Thymus (tissue), 11 donors: Measurements from ENCODE around the gene ZMIZ1. TPM values are rescaled to one million over a fixed set of nuclear protein-coding genes. Genes with fewer than 3 reads are reported as not detected.

Source experiments
- DNase-seq, 9 donors: peaks; one replicate each; pipeline ENCODE4 v3.0.0-alpha.2; 2013; ENCODE audit warnings: low spot score in 9 of 9, low read depth in 6 of 9, missing footprints in 1 of 9
- H3K27ac ChIP-seq, 2 donors: one replicate each; pipeline ENCODE4 v1.5.1; 2013; ENCODE audit warnings: control low read depth in 1 of 2, low read depth in 1 of 2, low read length in 1 of 2, mild to moderate bottlenecking in 1 of 2, moderate library complexity in 1 of 2
- H3K27me3 ChIP-seq, 2 donors: one replicate each; pipeline ENCODE4 v1.5.1; 2013; ENCODE audit warnings: low read length in 1 of 2; ENCODE audit not compliant: control insufficient read depth in 2 of 2, insufficient read depth in 1 of 2
- H3K36me3 ChIP-seq, 2 donors: one replicate each; pipeline ENCODE4 v1.5.1; 2013; ENCODE audit warnings: low read length in 1 of 2, mild to moderate bottlenecking in 1 of 2, moderate library complexity in 1 of 2; ENCODE audit not compliant: control insufficient read depth in 2 of 2, insufficient read depth in 2 of 2
- H3K4me1 ChIP-seq, 2 donors: one replicate each; pipeline ENCODE4 v1.5.1; 2013; ENCODE audit warnings: low read length in 2 of 2; ENCODE audit not compliant: control insufficient read depth in 2 of 2, insufficient read depth in 2 of 2
- H3K4me3 ChIP-seq, 2 donors: one replicate each; pipeline ENCODE4 v1.5.1; 2013; ENCODE audit warnings: low read length in 2 of 2, control low read depth in 1 of 2, mild to moderate bottlenecking in 1 of 2
- H3K9me3 ChIP-seq, 2 donors: one replicate each; pipeline ENCODE4 v1.5.1; 2013; ENCODE audit warnings: low read length in 1 of 2, mild to moderate bottlenecking in 1 of 2; ENCODE audit not compliant: control insufficient read depth in 2 of 2, insufficient read depth in 1 of 2
- WGBS: extraction: QIAGEN DNeasy Blood & Tissue Kit; methylation state at CpG from one replicate; pipeline ENCODE4 v1.1.7; 2013; 5-methylcytosine and 5-hydroxymethylcytosine counted together
- polyA plus RNA-seq: library from polyadenylated mRNA; stranded (reverse); fragments of 200-250 nt; gene quantifications from one replicate; pipeline ENCODE4 v1.2.3, GENCODE V29; 2013
- total RNA-seq: library from RNA; stranded (reverse); fragments of 120-200 nt; gene quantifications from one replicate; pipeline ENCODE4 v1.2.4, GENCODE V29; 2013
- donor health status: healthy.

Gene ZMIZ1
- total and polyA plus RNA-seq, 2 donors = 7.4 to 14.2 TPM

DNA sequence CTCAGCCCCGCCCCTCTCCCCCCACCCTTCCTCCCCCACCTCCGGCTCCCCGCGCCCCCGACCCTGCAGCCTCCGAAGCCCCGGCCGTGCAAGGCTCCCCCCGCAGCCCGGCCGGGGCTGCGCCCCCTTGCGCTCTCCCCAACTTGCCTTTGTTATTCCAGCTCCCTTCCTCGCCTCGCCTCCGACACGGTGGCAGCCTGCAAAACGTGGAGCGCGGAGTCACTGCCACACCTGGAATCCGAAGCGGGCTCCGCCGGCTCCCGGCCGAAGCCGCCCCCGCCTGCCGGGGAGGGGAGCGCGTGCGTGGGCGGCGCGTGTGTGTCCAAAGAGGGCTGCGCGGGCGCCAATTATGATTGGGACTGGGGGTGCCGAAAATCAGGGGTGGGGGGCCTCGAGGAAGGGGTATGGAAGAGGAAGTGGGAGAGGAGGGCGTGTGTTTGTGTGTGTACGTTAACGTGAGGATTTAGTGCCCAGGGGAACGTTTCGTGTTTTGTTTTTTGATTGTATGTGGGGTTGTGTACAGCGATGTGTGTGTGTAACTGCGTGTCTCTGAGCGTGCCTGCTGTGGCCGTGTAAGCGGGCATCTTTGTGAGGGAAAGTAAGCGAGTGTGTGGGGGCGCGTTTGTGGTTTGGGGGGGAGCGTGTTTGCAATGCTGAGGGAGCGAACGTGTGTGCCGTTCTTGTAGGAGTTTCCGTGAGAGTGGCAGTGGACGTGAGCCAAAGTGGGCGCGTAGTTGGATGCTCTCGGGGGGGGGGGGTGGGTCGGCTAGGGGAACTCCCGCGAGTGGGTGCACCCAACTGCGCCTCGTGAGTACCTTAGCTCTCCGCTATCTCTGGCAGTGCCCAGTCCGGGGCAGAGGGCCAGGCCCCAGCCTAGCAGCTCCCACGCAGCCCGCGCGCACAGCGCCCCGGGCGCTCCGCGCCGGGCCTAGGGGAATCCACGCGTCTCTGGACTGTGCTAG lies 1.2 kb upstream of the ZMIZ1 start:
- H3K4me3 ChIP-seq = peak overlapping the region; percentile 55 to 93
- no peaks in the 10 kb centered on the region for H3K9me3 ChIP-seq
- peaks cover 18 to 59% of the 10 kb centered on the region in 2 donors for H3K4me1 ChIP-seq
- under 1% methylated on average over 81 of the region's 81 CpGs for WGBS
- peaks cover 0 to 3% of the 10 kb centered on the region in 2 donors for H3K27me3 ChIP-seq
- DNase-seq = peak; percentile 83 to 95 (median 89)
- no peaks in the 10 kb centered on the region for H3K36me3 ChIP-seq
- H3K27ac ChIP-seq = peak overlapping the region; percentile 55 to 80

DNA sequence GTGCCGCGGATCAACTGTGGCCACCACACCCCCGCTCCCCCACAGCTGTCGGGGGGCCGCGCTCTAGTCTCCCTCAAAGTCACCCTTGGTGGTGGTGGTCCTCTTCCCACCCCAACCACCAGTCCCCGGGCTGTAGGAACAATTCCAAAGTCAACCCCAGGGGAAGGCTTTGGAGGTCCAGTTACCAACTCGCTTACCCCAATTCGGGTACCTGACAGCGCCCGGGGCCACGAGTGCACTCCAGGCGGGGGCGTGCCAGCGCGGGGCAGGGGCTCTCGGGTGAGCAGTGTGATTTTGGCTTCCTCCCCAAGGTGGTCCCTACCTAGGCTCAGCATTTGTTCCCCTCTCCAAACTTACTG lies 584 bp upstream of the ZMIZ1 start:
- Histone ChIP-seq H3K27ac (peak overlapping the region; percentile 11 to 83), H3K4me1 (peaks cover 14 to 59% of the 10 kb centered on the region in 2 donors), H3K4me3 (peak overlapping the region; percentile 55 to 93), H3K36me3 (no peaks in the 10 kb centered on the region), H3K27me3 (peaks cover 0 to 3% of the 10 kb centered on the region in 2 donors), H3K9me3 (no peaks in the 10 kb centered on the region)
- no peak for DNase-seq
- WGBS = 2% methylated on average over 17 of the region's 17 CpGs

DNA sequence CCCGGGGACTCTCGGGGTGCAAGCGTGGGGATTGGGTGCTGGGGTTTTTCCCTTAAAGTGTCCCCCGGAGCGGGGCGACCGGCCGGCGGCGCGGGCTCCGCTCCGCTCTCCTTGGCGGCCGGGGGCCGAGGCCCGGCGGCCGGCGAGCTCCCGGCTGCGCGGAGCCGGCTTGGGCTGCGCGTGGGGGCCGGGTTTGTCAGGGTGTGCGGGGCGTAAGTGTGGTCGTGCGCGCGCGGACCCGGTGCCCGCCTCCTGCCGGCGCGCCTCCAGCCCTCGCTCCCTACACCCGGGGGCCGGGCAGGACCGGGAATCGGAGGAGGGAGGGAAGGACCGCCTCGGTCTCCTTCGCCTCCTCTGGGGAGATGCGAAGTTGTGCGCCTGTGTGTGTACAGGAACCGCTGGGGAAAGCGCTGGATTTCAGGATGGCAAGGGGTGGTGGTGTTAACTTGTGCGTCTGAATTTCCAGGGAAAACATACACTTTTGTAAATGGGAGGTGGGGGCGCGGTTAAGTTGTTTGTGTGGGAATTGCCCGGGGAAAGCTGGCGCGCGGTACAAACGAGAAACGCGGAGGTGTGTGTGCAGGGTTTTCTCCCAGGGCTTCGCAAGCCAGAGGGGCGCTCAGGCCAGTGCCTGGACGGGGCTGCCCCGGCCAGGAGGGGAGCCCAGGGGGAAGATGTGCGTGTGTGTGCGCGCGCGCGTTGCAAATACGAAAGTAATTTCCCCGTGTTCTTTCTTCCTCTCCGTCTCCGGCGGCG lies 737 bp downstream of the ZMIZ1 start:
- no peaks in the 10 kb centered on the region for H3K36me3 ChIP-seq
- H3K9me3 ChIP-seq = no peaks in the 10 kb centered on the region
- peaks cover 14 to 59% of the 10 kb centered on the region in 2 donors for H3K4me1 ChIP-seq
- H3K4me3 ChIP-seq = peak overlapping the region; percentile 93 to 96
- H3K27me3 ChIP-seq = peaks cover 0 to 3% of the 10 kb centered on the region in 2 donors
- peak in 2 of 9 donors; percentile 44 to 68 for DNase-seq
- WGBS = under 1% methylated on average over 77 of the region's 77 CpGs
- peak overlapping the region; percentile 76 to 89 for H3K27ac ChIP-seq

DNA sequence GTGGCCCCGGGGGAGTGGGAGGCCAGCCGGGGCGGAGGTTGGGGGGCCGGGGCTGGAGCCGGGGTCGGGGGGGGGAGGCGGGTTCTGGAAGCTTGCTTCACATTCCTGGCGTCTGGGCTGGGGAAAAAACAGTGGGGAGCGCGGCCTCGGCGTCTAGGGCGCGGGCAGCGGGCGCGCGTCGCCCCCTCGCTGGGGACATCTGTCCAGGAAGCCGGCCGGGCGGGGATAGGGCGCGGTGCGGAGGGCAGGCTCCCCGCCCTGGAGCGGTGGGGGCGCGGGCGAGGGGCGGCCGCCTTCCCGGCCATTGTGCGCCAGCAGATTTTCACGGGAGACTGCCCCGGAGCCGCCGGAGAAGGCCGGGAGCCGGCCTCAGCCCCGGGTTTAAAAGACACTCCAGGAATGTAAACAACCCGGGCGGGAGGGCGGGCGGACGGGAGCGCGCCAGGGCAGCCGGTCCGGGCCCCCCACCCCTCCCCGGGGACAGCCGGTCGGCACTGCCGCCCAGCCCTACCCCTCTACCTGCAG lies 1.4 kb downstream of the ZMIZ1 start:
- peak overlapping the region; percentile 93 to 96 for H3K4me3 ChIP-seq
- H3K9me3 ChIP-seq = no peaks in the 10 kb centered on the region
- H3K36me3 ChIP-seq = no peaks in the 10 kb centered on the region
- peaks cover 0 to 3% of the 10 kb centered on the region in 2 donors for H3K27me3 ChIP-seq
- peak overlapping the region; percentile 58 to 89 for H3K27ac ChIP-seq
- WGBS = under 1% methylated on average over 55 of the region's 55 CpGs
- peaks cover 14 to 64% of the 10 kb centered on the region in 2 donors for H3K4me1 ChIP-seq
- DNase-seq = no peak

DNA sequence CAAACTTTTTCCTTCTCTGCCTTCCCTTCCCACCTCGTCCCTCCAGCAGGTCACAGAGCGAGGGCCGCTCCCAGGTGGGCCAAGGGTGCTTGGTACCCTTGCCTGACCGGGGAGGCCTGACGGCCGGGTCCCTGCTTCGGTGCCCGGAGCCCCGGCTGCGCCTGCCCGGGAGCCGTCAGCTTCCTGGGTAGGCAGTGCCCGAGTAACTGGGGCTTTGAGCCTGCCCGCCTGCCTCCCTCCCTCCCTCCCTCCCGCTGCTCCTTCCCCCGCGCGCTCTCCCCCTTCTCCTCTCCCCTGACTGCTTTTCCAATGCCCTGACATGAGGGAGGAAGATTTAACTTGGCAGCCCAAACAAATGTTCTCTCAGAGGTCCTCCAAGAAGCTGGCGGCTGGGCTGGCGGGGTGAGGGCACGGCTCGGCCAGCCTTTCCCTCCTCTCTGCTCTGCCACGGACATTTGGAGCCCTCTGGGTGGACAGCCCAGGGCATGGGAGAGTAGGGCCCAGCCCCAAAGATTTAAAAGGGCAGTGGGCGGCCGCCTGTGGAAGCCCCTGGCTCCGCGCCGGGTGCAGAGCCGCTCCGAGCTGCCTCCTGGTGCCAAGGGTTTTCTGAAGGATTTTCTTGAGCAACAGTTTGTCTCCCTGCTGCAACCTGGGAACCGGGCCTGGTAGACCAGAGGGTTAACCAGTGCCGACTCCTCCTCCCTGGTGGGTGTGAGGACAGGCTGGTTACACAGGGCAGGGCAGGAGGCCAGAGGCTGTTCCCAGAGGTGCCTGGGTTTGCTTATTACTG lies 2.0 kb downstream of the ZMIZ1 start:
- Histone ChIP-seq H3K9me3 (no peaks in the 10 kb centered on the region), H3K36me3 (no peaks in the 10 kb centered on the region), H3K27ac (peak overlapping the region; percentile 64), H3K27me3 (peaks cover 0 to 3% of the 10 kb centered on the region in 2 donors), H3K4me3 (peak overlapping the region; percentile 93 to 96), H3K4me1 (peaks cover 14 to 71% of the 10 kb centered on the region in 2 donors)
- DNase-seq = peak in 3 of 9 donors; percentile 36 to 68 (median 44)
- under 1% methylated on average over 32 of the region's 32 CpGs for WGBS

DNA sequence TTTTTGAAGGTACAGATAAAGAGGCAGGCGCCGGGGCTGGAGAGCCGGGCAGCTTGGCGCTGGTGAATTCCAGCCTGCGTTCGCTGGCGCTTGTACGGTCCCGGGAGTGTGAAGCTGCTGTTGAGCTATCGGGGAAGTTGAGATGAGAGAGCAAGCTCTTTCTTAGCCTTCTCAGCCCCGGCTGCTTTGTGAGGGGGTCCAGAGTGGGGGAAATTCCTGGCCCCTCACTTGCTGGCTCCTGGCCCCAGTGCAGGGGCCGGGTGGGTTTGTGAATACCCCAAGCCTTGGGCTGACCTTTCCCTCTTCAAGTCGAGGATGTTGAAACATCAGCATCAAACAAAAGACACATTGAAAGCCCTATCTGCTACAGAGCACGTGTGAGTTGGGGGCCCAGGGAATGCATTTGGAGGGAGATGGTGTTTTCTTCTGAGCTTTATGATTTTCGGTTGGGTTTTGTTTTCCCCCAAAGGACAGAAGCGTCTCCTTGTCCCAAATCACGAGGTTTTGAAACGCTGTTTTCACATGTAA lies 2.7 kb downstream of the ZMIZ1 start:
- Histone ChIP-seq H3K27ac (peak overlapping the region in 1 of 2 donors; percentile 64), H3K4me1 (peaks cover 10 to 71% of the 10 kb centered on the region in 2 donors), H3K27me3 (peaks cover 0 to 3% of the 10 kb centered on the region in 2 donors), H3K4me3 (peak overlapping the region; percentile 93 to 96), H3K9me3 (no peaks in the 10 kb centered on the region), H3K36me3 (no peaks in the 10 kb centered on the region)
- DNase-seq = peak in 1 of 9 donors; percentile 52
- 4% methylated on average over 18 of the region's 18 CpGs for WGBS

DNA sequence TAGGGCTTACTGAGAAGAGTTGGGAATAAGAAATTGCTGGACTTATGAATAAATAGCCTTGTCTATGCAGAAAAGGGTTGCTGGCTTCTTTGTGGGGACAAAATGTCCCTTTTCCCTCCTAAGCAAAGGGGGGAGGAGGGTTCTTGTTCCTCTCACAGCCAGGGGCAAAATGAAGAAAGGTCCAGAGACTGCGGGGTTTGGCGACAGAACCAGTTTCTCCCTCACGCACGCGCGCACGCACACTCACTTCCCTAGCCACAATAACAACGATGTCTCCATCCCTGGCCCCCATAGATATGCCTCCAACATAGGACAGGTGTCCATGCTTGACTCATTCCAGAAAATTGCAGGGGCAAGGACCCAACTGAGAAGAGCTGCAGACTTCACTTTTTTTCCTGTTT lies 3.3 kb downstream of the ZMIZ1 start:
- peaks cover 7 to 72% of the 10 kb centered on the region in 2 donors for H3K4me1 ChIP-seq
- 63% methylated on average over 8 of the region's 8 CpGs for WGBS
- peaks cover 0 to 1% of the 10 kb centered on the region in 2 donors for H3K36me3 ChIP-seq
- no peak overlapping the region for H3K4me3 ChIP-seq
- no peak overlapping the region for H3K27ac ChIP-seq
- H3K9me3 ChIP-seq = no peaks in the 10 kb centered on the region
- no peak for DNase-seq
- peaks cover 0 to 3% of the 10 kb centered on the region in 2 donors for H3K27me3 ChIP-seq

DNA sequence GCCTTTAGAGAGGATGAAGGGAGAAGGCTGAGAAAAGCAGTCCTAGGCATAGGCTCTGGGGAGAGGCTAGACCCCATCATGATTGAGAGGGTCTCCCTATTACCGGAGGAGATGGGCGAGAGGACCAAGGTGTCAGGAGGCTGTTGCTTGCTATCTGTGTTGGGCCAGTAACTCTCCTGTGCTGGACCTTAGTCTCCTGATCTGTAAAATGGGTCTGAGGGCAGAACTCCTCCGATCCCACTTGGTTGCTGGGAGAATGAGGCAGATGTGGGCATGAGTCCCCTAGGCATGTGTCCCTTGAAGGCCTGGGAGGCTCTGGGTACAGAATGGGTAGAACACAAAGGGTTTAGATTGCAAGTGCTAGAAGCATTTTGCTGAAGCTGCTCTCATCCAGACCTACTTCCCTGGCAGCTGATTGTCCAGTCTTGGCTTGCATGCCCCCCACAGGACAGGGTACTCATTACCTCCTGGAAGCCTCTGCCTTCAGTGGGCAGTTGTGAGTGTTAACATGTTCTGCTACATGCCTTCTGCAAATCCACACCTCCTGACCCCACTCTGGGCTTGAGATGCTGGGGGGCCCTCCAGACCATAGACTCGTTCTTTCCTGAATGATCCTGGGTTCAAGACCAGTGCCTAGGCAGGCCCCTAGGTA lies 4.4 kb downstream of the ZMIZ1 start:
- Histone ChIP-seq H3K27ac (no peak overlapping the region), H3K4me1 (peaks cover 6 to 75% of the 10 kb centered on the region in 2 donors), H3K4me3 (no peak overlapping the region), H3K27me3 (peaks cover 0 to 3% of the 10 kb centered on the region in 2 donors), H3K9me3 (no peaks in the 10 kb centered on the region), H3K36me3 (peaks cover 0 to 2% of the 10 kb centered on the region in 2 donors)
- 96% methylated on average over 4 of the region's 4 CpGs for WGBS
- no peak for DNase-seq
